Upper lobe of left lung (tissue), 6 donors: ENCODE results near the gene ATG4A. TPM values are rescaled to one million over a fixed set of nuclear protein-coding genes. Genes with fewer than 3 reads are reported as not detected.

Experiments
- ATAC-seq, 2 donors: fragments of 200-7000 bp; cut with Tn5 transposase; one replicate each; pipeline ENCODE4 v1.9.1; 2022; ENCODE audit warnings: mild to moderate bottlenecking in 2 of 2, moderate library complexity in 2 of 2; ENCODE audit not compliant: low FRiP score in 2 of 2
- DNase-seq, 2 donors: peaks; one replicate each; pipeline ENCODE4 v3.0.0-alpha.2; 2019 to 2020
- H3K27ac ChIP-seq, 4 donors: fragments of 200-600 bp; sonication (generic); one replicate each; pipeline ENCODE4 v1.5.1; 2016 to 2019
- H3K27me3 ChIP-seq, 4 donors: fragments of 200-600 bp; sonication (generic); one replicate each; pipeline ENCODE4 v1.5.1; 2017 to 2019
- H3K36me3 ChIP-seq, 4 donors: fragments of 200-600 bp; sonication (generic); one replicate each; pipeline ENCODE4 v1.5.1; 2016 to 2019
- H3K4me1 ChIP-seq, 4 donors: fragments of 200-600 bp; sonication (generic); one replicate each; pipeline ENCODE4 v1.5.1; 2018 to 2019
- H3K4me3 ChIP-seq, 4 donors: fragments of 200-600 bp; sonication (generic); one replicate each; pipeline ENCODE4 v1.5.1; 2017 to 2019; ENCODE audit warnings: mild to moderate bottlenecking in 2 of 4, moderate library complexity in 1 of 4
- H3K9me3 ChIP-seq, 4 donors: fragments of 200-600 bp; sonication (generic); one replicate each; pipeline ENCODE4 v1.5.1; 2018 to 2019
- EP300 ChIP-seq, 4 donors: sonication (generic); formaldehyde crosslinking; IDR thresholded peaks; one replicate each; pipeline ENCODE4 v1.5.1; 2017; ENCODE audit warnings: antibody characterized with exemption in 4 of 4, control low read depth in 2 of 4
- POLR2A ChIP-seq, 4 donors: fragments of 450-650 bp; IDR thresholded peaks; one replicate each; pipeline ENCODE4 v1.5.1; 2016 to 2017; ENCODE audit warnings: antibody characterized with exemption in 4 of 4, mild to moderate bottlenecking in 2 of 4
- POLR2AphosphoS5 ChIP-seq, 2 donors: sonication (generic); formaldehyde crosslinking; IDR thresholded peaks; one replicate each; pipeline ENCODE4 v1.5.1; 2017; ENCODE audit warnings: antibody characterized with exemption in 2 of 2
- WGBS, 2 donors: methylation state at CpG; one replicate each; pipeline ENCODE4 v1.1.5; 2017 to 2018; 5-methylcytosine and 5-hydroxymethylcytosine counted together
- total RNA-seq, 6 donors: library from RNA; depleted of rRNA in 4 of 6; stranded (reverse); fragments of >200 nt in 4 of 6; gene quantifications; one replicate each; pipeline versions ENCODE4 v1.1.0 to v1.2.1, GENCODE V29; 2016 to 2021
- TF ChIP-seq, protein P1 (sequence below), 6 experiments: fragments of 450-650 bp in 4 of 6; fragments of 200-600 bp in 2 of 6; sonication (generic) in 2 of 6; IDR thresholded peaks; one replicate each; pipeline ENCODE4 v1.5.1; 2016 to 2019; ENCODE audit warnings: antibody characterized with exemption in 6 of 6
- donor health status: DM: no; HTN: no; CAD: no; lungs with moderate emphysema.
- donor health status: DM: no; HTN: yes; CAD: no; lungs with severe emphysema.

The ATG4A gene
- total RNA-seq, 6 donors from 2014 or later: 9.4 to 21.0 (median 12.9) TPM

DNA sequence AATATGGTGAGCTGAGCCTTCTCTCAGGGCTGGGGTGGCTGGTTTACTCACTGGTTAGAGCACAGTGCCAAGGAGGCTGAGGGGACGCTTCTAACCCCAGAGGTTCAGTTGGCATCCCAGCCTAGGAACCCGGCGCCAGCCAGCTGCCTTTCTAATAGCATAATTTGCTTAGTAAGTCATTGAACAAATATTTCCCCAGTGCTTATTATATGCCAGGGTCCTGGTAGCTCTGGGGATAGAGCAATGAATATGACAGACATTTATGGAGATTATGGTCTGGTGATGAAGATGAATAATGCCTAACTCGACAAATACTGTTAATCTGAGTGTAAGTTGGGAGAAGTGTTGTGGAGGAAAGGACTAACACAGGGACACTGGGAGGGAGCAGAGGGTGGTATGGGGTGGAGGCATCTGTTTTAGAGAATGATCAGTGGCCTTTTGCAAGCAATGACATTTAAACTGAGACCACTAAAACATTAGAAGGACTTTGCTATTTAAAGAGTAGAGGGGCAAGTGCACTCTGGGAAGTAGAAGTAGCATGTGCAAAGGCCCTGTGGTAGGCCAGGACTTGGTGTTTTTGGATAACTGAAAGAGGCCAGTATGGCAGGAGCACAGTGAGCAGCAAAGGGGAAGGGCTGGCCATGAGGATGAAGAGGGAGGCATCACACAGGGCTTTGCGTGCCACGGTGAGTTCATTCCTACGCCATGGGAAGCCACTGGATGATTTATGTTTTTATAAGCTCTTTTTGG is 71.9 kb downstream of the ATG4A start:
- Histone ChIP-seq H3K27ac (no peak overlapping the region), H3K4me3 (no peak overlapping the region), H3K9me3 (no peaks in the 10 kb centered on the region), H3K36me3 (no peaks in the 10 kb centered on the region), H3K4me1 (no peaks in the 10 kb centered on the region), H3K27me3 (no peaks in the 10 kb centered on the region)
- TF ChIP-seq EP300 (IDR thresholded peaks at IDR 0.05) (no peak), POLR2AphosphoS5 (IDR thresholded peaks at IDR 0.05) (no peak), POLR2A (IDR thresholded peaks at IDR 0.05) (no peak)
- TF ChIP-seq, protein P1, sequence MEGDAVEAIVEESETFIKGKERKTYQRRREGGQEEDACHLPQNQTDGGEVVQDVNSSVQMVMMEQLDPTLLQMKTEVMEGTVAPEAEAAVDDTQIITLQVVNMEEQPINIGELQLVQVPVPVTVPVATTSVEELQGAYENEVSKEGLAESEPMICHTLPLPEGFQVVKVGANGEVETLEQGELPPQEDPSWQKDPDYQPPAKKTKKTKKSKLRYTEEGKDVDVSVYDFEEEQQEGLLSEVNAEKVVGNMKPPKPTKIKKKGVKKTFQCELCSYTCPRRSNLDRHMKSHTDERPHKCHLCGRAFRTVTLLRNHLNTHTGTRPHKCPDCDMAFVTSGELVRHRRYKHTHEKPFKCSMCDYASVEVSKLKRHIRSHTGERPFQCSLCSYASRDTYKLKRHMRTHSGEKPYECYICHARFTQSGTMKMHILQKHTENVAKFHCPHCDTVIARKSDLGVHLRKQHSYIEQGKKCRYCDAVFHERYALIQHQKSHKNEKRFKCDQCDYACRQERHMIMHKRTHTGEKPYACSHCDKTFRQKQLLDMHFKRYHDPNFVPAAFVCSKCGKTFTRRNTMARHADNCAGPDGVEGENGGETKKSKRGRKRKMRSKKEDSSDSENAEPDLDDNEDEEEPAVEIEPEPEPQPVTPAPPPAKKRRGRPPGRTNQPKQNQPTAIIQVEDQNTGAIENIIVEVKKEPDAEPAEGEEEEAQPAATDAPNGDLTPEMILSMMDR (IDR thresholded peaks at IDR 0.05): no peak
- DNase-seq (no peak), ATAC-seq (no peak)
- WGBS, 2 donors: 92 to 96% methylated on average over 4 to 7 of the region's 7 CpGs

DNA sequence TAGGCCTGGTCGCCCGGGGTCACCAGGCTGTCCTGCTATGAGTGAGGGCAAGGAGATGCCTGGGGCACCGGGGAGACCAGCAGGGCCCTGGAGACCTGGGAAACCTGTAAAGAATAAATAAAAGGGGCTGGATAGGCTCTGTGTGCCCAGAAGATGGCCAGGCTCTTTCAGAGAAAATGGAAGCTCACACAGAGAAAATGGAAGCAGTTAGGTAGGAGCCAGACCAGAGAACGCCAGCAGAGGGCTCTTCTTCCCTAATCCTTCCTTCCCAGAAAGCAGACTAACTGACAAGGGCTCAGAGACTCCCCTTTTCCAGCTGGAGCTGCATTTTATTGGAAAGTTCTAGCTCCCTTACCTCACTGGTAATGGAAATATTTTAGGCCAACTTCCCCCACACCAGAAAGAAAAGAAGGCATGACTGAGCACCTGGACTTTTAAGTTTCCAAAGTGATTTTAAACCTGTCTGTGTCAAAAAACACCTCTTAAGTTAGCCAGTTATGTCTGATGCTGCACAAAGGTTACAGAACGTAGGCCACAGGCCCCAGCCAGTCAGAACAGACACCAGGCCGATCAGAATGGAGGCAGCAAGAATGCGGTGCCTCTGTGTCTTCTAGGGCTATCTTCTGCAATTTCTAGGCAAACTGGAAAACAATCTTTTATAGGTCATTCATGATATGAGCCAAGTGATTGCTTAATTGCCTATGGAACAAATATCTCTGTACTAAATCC is 74.0 kb downstream of the ATG4A start:
- Histone ChIP-seq H3K27me3 (no peaks in the 10 kb centered on the region), H3K27ac (no peak overlapping the region), H3K36me3 (no peaks in the 10 kb centered on the region), H3K9me3 (no peaks in the 10 kb centered on the region), H3K4me3 (no peak overlapping the region), H3K4me1 (no peaks in the 10 kb centered on the region)
- TF ChIP-seq, protein P1 (IDR thresholded peaks at IDR 0.05): no peak
- no peak for TF ChIP-seq POLR2A (IDR thresholded peaks at IDR 0.05)
- no peak for TF ChIP-seq POLR2AphosphoS5 (IDR thresholded peaks at IDR 0.05)
- TF ChIP-seq EP300 (IDR thresholded peaks at IDR 0.05): no peak
- no peak for ATAC-seq
- 70 to 77% methylated on average over 3 to 7 of the region's 7 CpGs for WGBS, 2 donors
- DNase-seq: no peak

DNA sequence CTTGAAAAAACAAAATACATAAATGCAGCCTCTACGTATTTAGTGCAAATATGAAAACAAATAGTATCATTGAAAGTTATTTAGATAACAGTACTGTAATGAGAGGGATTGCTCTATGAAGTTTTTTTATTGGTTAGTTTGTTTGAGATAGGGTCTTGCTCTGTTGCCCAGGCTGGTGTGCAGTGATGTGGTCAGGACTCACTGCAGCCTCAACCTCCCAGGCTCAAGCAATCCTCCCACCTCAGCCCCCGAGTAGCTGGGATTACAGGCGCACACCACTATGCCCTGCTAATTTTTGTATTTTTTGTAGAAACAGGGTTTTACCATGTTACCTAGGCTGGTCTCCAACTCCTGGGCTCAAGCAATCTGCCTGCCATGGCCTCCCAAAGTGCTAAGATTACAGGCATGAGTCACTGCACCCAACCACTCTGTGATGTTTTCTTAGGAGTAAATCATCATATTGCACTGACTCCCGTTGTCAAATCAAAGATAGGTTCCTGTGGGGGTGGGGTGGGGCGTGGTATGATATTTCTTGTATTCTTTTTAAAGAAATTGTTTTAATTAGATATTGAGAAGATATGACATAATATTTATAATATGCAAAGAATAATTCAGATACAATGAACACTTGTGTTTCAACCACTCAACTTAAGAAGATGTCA is 75.8 kb downstream of the ATG4A start:
- H3K4me1 ChIP-seq: no peaks in the 10 kb centered on the region
- ATAC-seq (no peak), DNase-seq (no peak)
- H3K27ac ChIP-seq: no peak overlapping the region
- H3K9me3 ChIP-seq: no peaks in the 10 kb centered on the region
- H3K36me3 ChIP-seq: no peaks in the 10 kb centered on the region
- TF ChIP-seq POLR2A (IDR thresholded peaks at IDR 0.05): no peak
- no peak for TF ChIP-seq EP300 (IDR thresholded peaks at IDR 0.05)
- no peak for TF ChIP-seq POLR2AphosphoS5 (IDR thresholded peaks at IDR 0.05)
- TF ChIP-seq, protein P1 (IDR thresholded peaks at IDR 0.05): no peak
- 67 to 74% methylated on average over 5 of the region's 5 CpGs for WGBS, 2 donors
- H3K4me3 ChIP-seq: no peak overlapping the region
- H3K27me3 ChIP-seq: no peaks in the 10 kb centered on the region

DNA sequence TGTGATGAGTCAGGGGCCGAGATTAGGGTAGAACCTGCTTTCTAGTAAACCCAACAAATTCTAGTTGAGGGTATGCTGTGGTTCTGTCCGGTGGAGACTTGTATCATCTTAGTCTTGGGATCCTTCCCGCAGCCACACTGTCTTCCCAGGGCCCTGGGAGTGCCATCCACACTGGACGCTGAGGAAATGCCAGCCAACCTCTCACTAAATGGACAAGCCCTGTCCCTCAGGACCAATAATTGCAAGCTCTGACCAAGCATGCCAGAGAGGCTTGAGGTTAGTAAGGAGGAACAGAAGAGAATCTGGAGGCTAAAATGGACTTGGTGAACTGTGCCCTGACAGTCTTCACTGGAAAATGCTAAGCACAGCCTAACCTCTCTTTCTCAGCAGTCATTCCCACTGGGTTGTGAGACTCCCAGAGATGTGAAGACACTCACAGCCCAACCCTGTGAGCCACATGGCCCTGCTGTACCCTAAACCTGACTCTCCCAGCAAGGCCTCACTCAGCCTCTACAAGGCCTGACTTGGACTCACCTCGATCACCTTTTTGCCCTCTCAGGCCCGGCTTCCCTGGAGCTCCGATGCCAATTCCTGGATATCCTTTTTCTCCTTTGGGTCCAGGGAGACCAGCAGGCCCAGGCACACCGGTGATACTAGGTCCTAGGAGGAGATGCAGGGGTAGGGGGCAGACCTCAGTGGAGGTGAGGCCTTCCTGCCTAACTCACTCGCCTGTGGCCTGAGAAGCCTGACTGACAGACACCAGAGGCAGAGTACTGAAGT is 77.6 kb downstream of the ATG4A start:
- Histone ChIP-seq H3K9me3 (no peaks in the 10 kb centered on the region), H3K27me3 (no peaks in the 10 kb centered on the region), H3K4me1 (no peaks in the 10 kb centered on the region), H3K4me3 (no peak overlapping the region), H3K27ac (no peak overlapping the region), H3K36me3 (no peaks in the 10 kb centered on the region)
- no peak for ATAC-seq
- DNase-seq: no peak
- TF ChIP-seq, protein P1 (IDR thresholded peaks at IDR 0.05): no peak
- TF ChIP-seq POLR2AphosphoS5 (IDR thresholded peaks at IDR 0.05): no peak
- no peak for TF ChIP-seq EP300 (IDR thresholded peaks at IDR 0.05)
- TF ChIP-seq POLR2A (IDR thresholded peaks at IDR 0.05): no peak
- 84 to 88% methylated on average over 5 to 9 of the region's 9 CpGs for WGBS, 2 donors
